Mucosa of descending colon (tissue), 3 donors: ENCODE data around the gene FBXL13. TPM values are rescaled to one million over a fixed set of nuclear protein-coding genes. Genes with fewer than 3 reads are reported as not detected.

Source experiments
- ATAC-seq: fragments of 200-7000 bp; cut with Tn5 transposase; one replicate; pipeline ENCODE4 v1.9.1; 2020; ENCODE audit warnings: mild to moderate bottlenecking, moderate library complexity
- DNase-seq, 3 donors: peaks; one replicate each; pipeline ENCODE4 v3.0.0-alpha.2; 2020
- H3K36me3 ChIP-seq: fragments of 200-600 bp; one replicate; pipeline ENCODE4 v1.8.0; 2021; ENCODE audit warnings: low read depth, mild to moderate bottlenecking
- H3K4me1 ChIP-seq: fragments of 200-600 bp; one replicate; pipeline ENCODE4 v1.8.0; 2021; ENCODE audit warnings: low read depth, mild to moderate bottlenecking
- H3K4me3 ChIP-seq: fragments of 200-600 bp; one replicate; pipeline ENCODE4 v1.8.0; 2021; ENCODE audit warnings: mild to moderate bottlenecking
- H3K9me3 ChIP-seq: fragments of 200-600 bp; one replicate; pipeline ENCODE4 v1.8.0; 2021; ENCODE audit warnings: mild to moderate bottlenecking
- intact Hi-C, 2 donors: fragments of 100-400 bp; cut with DNase I in 1 of 2; cut with micrococcal nuclease in 1 of 2; formaldehyde crosslinking; loops; one replicate each; pipeline versions ENCODE4 v1.11.0 to v1.11.1; 2022; cut with DNase I, micrococcal nuclease
- total RNA-seq, 3 donors: library from RNA; stranded (reverse); fragmentation: NEBNext Ultra II Directional in 2 of 3; extraction: Animal tissue kit (Norgen Biotek cat#: 25700) in 2 of 3; gene quantifications; one replicate each; pipeline versions ENCODE4 v1.2.1 to v1.2.4, GENCODE V29; 2021 to 2023
- TF ChIP-seq, protein P1 (sequence below): fragments of 200-600 bp; IDR thresholded peaks from one replicate; pipeline ENCODE4 v1.8.0; 2022; ENCODE audit warnings: antibody characterized with exemption, mild to moderate bottlenecking
- donor health status: DM: no; HTN: no; CAD: no; lungs with moderate emphysema.
- donor health status: DM: no; HTN: no; CAD: no.
- donor health status: DM: no; HTN: yes; CAD: no.

FBXL13 gene
- total RNA-seq, 3 donors from 2014 or later: 0.65 to 1.8 (median 0.78) TPM

DNA sequence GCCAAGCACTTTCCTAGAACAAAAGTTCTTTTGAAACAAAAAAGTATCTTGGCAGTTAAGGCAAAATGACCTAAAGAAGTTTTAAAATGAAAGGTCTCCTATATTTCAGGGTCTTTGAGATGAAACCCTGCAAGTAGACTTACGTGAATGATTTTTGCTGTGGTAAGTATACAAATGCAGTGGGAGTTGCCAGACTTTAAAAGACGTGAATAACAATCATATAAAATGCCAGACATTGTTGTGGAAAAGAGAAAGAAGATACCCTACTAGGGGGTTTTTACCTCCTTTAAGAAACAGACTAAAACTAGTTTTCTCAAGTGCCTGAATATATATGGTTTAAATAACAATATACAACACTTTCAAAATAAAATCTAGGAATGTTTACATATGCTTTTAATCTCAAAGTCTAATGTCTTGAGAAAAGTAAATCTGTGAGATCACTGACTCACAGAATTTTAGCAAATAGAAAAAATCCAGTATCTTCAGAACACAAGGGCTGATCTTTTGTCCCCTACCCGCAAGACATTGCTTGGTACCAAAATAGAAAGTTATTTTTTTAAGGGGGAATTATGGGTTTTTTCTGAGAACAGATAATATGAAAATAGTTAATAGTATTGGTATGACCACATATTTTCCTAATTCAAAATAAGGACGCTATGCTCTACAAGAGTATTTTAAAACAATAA lies 132.3 kb downstream of the FBXL13 start:
- Histone ChIP-seq H3K36me3 (no peaks in the 10 kb centered on the region), H3K4me3 (no peak overlapping the region), H3K4me1 (no peaks in the 10 kb centered on the region), H3K9me3 (no peaks in the 10 kb centered on the region)
- TF ChIP-seq, protein P1, sequence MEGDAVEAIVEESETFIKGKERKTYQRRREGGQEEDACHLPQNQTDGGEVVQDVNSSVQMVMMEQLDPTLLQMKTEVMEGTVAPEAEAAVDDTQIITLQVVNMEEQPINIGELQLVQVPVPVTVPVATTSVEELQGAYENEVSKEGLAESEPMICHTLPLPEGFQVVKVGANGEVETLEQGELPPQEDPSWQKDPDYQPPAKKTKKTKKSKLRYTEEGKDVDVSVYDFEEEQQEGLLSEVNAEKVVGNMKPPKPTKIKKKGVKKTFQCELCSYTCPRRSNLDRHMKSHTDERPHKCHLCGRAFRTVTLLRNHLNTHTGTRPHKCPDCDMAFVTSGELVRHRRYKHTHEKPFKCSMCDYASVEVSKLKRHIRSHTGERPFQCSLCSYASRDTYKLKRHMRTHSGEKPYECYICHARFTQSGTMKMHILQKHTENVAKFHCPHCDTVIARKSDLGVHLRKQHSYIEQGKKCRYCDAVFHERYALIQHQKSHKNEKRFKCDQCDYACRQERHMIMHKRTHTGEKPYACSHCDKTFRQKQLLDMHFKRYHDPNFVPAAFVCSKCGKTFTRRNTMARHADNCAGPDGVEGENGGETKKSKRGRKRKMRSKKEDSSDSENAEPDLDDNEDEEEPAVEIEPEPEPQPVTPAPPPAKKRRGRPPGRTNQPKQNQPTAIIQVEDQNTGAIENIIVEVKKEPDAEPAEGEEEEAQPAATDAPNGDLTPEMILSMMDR: no peak
- intact Hi-C loops: no loop called here
- DNase-seq (no peak), ATAC-seq (no peak)

DNA sequence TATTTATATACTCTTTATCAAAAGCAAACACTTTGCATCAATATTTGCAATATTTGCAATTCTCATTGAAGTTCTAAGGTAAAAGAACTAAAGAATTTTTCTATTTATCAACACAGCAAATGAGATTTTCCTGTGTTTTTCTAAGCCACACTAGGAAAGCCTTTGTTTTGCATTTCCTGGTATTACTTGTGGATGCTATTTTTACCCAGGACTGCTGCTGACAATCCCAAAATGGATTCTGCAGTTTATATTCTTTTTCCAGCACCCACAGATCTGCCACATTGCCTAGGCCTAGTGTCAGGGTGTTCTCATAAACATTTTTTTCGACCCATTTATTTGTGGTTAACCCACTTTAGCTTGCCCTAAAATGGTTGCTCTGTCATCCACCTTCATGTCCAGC lies 135.9 kb downstream of the FBXL13 start:
- no peaks in the 10 kb centered on the region for H3K4me1 ChIP-seq
- no peak overlapping the region for H3K4me3 ChIP-seq
- intact Hi-C loops: no loop called here
- H3K9me3 ChIP-seq: no peaks in the 10 kb centered on the region
- DNase-seq: no peak
- TF ChIP-seq, protein P1: no peak
- ATAC-seq: no peak
- no peaks in the 10 kb centered on the region for H3K36me3 ChIP-seq

DNA sequence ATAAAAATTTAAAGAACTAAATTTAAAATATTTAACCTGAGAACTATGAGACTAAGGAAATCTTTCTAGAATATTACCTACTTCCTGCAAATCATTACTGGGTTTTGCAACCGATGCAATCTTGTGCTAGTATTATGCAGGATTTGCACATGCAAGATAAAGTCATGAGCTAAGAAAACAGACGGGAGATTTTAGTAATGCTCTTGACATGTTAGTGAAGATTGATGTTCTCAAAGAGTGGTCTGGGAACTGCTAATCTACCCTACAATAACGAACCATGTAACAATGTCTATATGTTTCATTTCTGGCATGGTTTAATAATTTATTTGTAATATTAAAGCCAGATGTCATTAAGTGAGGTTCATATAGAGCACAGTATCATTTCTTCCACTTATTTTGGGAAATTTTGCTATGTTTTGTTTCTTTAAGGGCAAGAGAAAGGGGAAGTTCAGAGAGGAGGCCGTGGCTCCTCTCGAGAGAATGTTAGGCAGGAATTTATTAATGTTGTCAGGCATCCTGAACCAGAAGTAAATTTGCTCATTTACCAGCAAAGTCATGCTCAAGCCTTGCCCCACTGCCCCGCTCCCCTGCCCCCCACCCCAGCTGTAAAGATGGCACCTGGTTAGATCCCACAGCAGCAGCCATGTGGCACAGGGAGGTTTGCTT lies 139.0 kb downstream of the FBXL13 start:
- intact Hi-C loops: no loop called here
- Histone ChIP-seq H3K36me3 (no peaks in the 10 kb centered on the region), H3K4me1 (no peaks in the 10 kb centered on the region), H3K9me3 (no peaks in the 10 kb centered on the region), H3K4me3 (no peak overlapping the region)
- ATAC-seq: no peak
- TF ChIP-seq, protein P1: no peak
- DNase-seq: no peak

DNA sequence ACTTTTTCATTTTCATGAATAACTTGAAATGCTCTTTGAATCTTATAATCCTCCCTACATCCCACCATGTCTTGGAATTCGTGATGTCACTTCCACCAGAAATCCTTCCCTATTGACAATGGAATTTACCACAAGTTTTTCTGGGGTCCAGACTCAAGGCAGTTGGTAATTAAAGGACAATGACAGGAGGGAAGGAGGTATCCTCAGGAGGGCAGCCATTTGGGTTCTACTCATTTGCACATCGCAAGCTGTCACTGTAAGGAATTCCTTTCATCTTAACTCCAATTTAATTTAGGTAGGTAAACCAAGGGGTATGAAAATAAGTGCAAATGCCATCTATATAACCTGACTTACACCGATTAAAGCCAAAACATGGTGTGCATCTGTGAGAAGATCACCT lies 139.9 kb downstream of the FBXL13 start:
- ATAC-seq (no peak), DNase-seq (no peak)
- intact Hi-C loops: no loop called here
- no peaks in the 10 kb centered on the region for H3K9me3 ChIP-seq
- TF ChIP-seq, protein P1: no peak
- no peaks in the 10 kb centered on the region for H3K36me3 ChIP-seq
- no peak overlapping the region for H3K4me3 ChIP-seq
- no peaks in the 10 kb centered on the region for H3K4me1 ChIP-seq

DNA sequence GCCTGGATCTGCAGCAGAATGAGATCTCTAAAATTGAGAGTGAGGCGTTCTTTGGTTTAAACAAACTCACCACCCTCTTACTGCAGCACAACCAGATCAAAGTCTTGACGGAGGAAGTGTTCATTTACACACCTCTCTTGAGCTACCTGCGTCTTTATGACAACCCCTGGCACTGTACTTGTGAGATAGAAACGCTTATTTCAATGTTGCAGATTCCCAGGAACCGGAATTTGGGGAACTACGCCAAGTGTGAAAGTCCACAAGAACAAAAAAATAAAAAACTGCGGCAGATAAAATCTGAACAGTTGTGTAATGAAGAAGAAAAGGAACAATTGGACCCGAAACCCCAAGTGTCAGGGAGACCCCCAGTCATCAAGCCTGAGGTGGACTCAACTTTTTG lies 140.4 kb downstream of the FBXL13 start:
- Histone ChIP-seq H3K9me3 (no peaks in the 10 kb centered on the region), H3K4me3 (no peak overlapping the region), H3K36me3 (no peaks in the 10 kb centered on the region), H3K4me1 (no peaks in the 10 kb centered on the region)
- no peak for DNase-seq
- TF ChIP-seq, protein P1: no peak
- no peak for ATAC-seq
- intact Hi-C loops: no loop called here
